ENCODE results near the gene AMBRA1. TPM values are rescaled to one million over a fixed set of nuclear protein-coding genes. Genes with fewer than 3 reads are reported as not detected.
A peak's percentile ranks its signal among the peaks of the same experiment; 100 is the strongest.

AMBRA1 gene
- polyA plus RNA-seq, 3 donors, result 24.6 to 27.7 (median 24.8) TPM

DNA sequence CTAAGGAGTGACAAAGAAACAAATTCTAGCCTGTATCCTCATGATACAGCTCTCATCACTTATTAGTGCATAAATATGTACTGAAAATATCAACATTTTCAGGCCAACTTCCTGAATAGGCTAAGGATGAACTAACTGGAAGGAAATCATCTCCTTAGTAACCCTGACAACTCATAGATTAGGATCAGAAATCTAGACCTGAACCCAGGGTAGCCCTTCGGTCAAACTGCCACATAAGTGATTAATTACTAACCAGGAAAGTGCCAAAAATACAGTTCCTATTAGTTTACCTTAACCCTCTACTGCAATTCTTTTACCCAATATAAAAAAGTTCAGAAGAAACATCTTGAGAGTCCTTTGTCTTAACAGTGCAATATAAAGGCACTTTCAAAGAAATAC, 40.0 kb downstream of the AMBRA1 start:
- no peak for DNase-seq (ENCODE audit: extremely low read depth in 1 of 11, low read depth in 9 of 11, low spot score in 4 of 11)

DNA sequence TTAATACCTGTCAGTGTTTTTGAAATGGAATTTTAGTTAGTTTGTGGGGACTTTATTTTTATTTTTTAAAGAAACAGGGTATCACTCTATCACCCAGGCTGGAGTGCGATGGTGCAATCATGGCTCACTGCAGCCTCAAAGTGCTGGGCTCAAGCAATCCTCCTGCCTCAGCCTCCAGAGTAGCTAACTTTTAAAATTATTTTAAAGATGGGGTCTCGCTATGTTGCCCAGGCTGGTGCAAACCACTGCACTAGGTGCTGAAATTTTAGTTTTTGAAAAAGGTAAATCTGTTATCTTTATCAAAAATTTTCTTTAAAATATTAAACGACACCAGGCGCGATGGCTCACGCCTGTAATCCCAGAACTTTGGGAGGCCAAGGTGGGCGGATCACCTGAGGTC, 42.6 kb downstream of the AMBRA1 start:
- DNase-seq (ENCODE audit: extremely low read depth in 1 of 11, low read depth in 9 of 11, low spot score in 4 of 11), result no peak

DNA sequence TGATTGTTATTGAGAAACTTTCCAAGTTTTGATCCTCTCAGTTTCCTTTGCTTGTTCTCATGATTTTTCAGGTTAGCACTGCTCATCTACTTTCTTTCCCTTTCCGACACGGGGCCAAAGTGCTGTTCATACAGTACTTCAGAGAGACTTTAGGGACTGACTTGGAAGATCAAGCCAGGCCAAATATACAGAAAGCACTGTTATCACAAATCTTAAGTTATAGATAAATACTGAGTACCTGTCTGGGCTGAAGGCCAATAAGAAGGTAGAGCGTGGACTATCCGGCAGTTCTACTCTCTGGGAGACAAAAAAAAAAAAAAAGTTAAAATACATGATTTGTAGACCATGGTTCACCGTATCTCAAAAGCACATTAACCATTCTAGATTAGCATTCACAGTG, 46.2 kb downstream of the AMBRA1 start:
- no peak for DNase-seq (ENCODE audit: extremely low read depth in 1 of 11, low read depth in 9 of 11, low spot score in 4 of 11)

DNA sequence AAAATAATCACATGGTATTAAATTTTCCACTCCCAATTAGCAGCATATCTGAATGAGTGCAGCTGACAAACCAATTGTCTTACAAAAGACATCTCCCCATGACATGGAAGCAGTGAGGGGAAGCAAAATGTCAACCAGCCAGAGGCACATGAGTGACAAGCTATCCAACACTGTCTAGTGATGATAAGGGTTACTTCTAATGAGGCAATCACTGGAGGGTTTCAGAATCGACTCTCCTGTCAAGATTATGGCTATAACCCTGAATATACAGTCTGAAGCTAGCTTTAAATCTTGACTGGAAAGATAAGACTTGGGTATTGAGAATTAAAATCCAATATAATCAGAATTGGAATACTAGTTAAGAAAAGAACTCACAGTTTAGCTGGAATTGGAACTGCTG, 50.3 kb downstream of the AMBRA1 start:
- DNase-seq (ENCODE audit: extremely low read depth in 1 of 11, low read depth in 9 of 11, low spot score in 4 of 11), result no peak

DNA sequence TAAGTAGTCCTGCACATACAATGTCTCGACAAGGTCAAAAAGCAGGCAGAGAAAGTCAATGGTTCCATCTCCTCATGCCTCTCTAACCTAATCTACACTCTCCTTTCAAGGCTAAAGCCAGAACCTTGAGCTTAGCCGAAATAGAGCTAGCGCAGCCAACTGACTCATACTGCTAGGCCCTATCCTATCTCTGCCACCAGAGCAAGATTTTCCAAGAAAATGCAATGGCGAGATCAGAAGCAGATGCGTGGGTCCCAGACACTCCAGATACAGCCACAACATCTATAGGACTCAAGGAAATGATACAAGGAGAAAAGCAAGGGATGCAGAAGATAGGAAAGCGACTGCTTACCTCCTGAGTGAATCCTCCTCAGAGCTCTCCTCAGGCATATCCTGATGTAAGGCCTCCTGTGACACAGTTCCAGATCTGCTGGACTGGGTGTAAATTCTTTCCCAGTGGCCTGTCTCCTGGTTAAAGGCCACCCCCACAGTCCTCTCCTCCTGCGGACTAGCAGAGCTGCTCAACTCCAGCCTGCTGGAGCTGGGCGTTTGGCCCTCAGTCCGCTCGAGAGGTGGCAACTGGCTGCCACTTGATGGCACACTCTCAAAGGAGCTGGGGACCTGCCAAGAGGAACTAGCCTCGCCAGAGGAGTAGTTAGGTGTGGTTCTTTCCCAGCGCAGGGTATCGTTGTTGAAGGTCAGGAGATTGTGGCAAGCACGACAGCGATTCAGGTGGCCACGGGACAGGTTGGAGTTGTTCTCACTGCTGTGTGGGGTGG, 52.0 kb downstream of the AMBRA1 start:
- DNase-seq (ENCODE audit: extremely low read depth in 1 of 11, low read depth in 9 of 11, low spot score in 4 of 11), result no peak

DNA sequence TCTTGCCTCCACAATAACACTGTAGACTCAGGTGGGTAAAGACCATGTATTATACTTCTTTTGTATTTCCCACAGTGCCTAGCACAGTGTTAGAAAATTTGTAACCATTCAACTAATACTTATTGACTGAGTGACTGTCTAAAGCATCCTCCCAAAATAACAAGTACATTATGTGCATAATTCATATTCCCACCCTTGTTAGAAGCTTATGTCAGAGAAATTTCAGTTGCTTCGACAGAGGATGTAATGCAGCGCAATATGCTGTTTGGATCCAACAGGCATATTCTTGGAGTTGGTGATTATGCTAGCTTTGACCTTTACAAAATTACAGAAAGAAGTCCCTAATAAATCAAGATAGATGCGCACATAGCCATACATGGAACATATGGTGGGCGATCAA, 53.0 kb downstream of the AMBRA1 start:
- DNase-seq (ENCODE audit: extremely low read depth in 1 of 11, low read depth in 9 of 11, low spot score in 4 of 11), result no peak

DNA sequence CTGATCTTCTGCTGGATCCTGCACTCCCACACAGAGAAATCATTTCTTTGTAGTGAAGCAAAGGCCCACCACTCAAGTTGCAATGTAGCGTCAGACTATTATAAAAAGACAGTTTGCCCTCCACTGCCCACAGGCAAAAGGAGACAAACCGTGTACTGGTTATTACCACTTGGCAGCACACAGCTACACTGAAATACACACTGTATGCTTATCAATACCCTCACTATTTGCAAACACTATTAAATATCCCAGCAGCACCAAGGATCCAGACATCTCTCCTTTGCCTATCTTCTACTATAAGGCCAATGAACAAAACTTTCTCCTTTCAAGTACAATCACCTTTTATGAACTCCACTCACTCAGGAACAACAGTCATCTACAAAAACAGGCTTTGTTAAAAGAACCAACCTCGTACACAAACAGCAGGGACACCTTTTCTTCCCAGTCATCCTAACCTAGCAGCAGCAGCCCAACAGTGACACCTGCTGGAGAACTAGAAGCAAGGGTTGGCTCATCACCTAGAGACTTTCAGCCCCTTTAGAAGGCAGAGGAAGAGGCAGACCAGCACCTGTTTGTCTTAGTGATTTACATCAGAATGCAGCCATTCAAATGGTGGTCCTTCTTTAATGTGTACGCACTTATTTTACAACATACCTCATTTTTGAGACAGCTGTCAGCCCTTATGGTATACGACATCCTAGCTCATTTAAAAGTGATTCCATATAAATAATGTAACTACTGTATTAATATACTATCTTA, 56.1 kb downstream of the AMBRA1 start:
- peak; percentile 53 to 88 (median 67) for DNase-seq (ENCODE audit: extremely low read depth in 1 of 11, low read depth in 9 of 11, low spot score in 4 of 11)

DNA sequence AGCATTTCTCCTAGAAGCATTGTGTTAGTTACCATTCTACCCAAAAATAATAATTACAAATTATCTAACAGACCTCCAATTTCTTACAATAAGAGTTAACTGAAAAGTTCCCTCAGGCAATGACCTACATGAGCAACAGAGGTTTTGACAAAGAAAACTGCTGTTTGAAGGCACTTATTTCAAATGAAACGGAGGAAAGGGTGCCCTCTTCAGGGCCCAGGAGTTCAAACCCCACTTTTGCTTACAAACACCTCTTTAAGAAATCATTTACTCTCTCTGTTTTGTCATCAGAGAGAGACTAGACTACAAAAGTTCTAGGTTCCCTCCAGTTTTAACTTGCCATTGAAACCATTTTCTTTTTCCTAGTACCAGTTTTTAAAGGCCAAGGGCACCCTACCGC, 56.7 kb downstream of the AMBRA1 start:
- no peak for DNase-seq (ENCODE audit: extremely low read depth in 1 of 11, low read depth in 9 of 11, low spot score in 4 of 11)

DNA sequence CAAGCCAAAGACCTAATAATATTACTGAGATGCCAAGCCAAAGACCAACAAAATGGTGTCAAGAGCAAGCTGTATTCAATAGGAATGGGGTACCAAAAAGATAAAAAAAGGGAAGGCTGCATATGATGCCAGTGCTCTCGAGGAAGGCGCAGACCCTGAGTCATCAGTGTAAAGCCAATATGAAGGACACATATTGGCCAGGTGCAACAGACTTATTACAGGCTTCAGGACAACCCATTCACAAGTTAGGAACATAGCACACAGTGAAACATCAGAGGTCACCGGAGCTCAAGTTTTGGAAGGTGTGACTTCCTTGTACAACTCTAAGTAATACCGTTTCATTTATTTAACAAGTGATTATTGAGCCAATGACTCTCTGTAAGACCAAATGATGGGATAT, 58.1 kb downstream of the AMBRA1 start:
- DNase-seq (ENCODE audit: extremely low read depth in 1 of 11, low read depth in 9 of 11, low spot score in 4 of 11), result no peak

DNA sequence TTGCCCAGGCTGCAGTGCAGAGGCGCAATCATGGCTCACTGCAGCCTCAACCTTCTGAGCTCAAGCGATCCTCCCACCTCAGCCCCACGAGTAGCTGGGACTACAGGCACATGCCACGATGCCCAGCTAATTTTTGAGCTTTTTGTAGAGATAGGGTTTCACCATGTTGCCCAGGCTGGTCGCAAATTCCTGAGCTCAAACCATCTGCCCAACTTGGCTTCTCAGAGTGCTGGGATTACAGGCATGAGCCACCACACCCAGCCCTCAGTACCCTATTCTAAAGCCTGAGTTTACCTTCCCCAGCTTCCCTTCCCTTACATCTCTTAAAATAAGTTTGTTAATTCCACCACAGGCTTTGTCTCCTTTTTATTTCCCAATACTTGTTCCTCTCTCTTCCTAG, 59.1 kb downstream of the AMBRA1 start:
- no peak for DNase-seq (ENCODE audit: extremely low read depth in 1 of 11, low read depth in 9 of 11, low spot score in 4 of 11)

DNA sequence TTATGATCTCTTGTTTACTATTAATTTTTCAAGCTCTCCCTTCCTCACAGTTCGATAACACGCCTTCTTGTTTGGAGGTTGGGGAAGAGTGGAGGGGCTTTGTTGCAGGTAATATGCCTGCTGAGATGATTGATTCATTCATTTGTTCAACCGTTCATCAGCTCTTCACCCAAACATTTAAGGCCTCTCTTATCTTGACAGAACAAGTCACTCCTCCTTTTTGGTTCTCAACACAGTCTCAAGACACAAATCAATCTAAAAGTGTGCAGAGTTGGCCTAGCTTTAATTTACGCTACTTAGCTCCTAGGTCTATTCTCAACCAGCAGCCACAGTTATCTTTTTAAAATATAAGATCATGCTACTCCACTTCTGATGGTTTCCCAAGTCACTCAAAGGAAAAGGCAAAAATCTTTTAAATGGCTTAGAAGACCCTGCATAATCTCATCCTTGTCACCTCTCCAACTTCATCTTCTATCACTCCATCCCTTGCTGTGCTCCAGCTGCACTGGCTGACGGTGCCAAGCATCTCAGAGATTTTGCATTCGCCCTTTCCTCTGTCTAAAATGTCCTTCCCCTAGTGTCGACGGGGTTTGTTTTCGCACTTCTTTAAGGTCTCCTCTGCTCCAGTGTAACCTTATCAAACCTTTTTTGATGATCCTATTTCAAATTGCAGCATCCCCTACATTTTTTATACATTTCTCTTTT, 60.3 kb downstream of the AMBRA1 start:
- DNase-seq (ENCODE audit: extremely low read depth in 1 of 11, low read depth in 9 of 11, low spot score in 4 of 11), result no peak

DNA sequence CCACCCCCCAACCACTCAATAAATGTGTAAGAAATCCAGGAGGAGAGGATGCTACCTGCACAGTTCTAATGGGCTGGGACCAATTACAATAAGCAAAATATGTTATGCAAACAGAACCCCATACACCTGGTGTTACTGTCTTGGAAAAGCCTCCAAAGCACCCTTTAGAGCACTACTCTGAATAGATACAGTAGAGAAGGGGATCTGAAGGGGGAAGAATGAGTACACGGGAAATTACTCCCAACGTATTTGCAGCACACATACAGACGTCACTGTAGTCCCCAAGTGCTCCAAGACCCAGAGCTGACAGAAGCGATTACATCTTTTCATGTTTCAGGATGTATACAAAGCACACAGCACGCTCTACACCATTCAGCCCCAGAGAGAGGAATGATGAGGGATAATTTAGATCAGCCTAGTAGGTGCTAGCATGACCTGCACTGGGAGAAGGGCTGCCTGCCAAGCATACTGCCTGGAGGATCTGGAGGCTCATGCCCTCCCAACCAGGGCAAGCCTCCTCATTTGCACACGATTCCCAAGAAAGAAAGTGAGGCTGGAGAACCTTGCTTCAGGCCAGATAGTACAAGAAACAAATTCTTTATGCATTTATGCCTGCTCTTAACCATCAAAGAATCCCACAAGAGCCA, 63.8 kb downstream of the AMBRA1 start:
- no peak for DNase-seq (ENCODE audit: extremely low read depth in 1 of 11, low read depth in 9 of 11, low spot score in 4 of 11)

DNA sequence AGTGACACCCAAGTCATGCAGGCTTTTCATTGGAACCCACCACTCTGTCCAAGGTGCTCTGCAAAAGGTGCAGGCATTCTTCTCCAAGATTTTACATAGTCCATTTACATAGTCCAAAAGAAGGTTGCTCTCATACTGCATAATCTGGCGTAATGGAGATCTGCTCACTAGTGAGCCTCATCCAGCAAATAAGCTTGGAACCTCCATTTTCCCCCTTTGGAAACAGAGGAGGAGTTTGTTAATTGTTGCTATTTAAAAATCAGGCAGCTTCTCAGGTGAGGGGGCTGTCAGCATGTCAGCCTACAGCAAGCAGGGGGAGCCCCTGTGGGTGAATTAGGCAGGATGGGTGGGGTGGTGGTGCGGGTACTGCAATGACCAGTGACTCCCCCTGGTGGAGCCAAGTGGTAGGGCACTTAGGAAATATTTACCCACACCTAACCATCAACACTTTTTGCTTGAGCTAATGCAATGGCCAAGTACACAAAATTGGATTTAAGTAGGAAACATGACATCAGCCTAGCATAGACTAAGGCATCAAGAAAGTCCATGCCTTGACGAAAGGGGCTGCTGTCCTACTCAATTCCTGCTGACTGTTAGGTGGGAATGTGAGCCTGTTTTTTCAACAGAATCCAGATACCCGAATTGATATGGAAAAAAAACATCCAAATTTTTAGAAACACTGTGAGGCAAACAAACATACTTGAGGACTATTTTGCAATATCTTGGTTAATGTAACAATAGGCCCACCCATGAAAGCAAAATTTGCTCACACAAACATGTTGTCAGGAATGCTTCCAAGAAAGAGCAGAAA, 64.5 kb downstream of the AMBRA1 start:
- peak in 8 of 11 donors; percentile 10 to 41 (median 34) for DNase-seq (ENCODE audit: extremely low read depth in 1 of 11, low read depth in 9 of 11, low spot score in 4 of 11)

DNA sequence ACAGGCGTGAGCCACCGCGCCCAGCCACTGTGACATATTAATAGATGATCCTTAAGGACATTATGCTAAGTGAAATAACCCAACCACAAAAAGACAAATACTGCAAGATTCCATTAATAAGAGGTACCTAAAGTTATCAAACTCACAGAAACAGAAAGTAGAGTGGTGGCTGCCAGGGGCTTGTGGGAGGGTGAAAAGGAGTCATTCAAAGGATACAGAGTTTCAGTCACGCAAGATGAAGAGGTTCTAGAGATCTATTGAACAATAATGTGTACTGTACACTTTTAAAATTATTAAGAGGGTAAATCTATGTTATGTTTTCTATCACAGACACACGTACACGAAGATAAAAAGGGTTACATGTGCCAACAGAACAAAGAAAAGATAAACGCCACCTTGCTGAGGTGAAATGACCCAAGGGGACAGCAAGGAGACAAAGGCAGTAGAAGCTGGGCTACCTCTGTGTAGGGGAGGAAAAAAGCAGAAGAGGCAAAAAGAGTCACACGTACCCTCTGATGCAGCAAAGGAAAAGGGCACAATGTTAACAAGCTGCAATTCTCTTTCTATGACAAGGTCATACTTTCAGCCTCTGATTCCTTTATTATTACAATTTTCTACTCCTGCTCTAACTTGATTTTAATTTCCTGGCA, 65.3 kb downstream of the AMBRA1 start:
- DNase-seq (ENCODE audit: extremely low read depth in 1 of 11, low read depth in 9 of 11, low spot score in 4 of 11), result no peak

DNA sequence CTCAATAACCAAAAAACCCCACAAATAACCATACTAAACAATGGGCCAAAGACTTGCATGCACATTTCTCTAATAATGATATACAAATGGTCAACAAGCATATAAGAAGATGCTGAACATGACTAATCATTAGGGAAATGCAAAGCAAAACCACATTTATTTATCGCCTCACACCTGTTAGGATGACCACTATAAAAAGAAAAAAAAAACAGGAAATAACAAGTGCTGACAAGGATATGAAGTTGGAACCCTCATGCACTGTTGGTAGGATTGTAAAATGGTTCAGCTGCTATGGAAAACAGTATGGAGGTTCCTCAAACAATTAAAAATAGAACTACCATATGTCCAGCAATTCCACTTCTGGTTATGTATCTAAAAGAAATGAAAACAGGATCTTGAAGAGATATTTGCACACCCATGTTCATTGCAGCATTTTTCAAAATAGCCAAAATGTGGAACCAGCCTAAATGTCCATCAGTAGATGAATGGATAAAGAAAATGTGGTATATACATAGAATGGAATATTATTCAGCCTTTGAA, 66.2 kb downstream of the AMBRA1 start:
- DNase-seq (ENCODE audit: extremely low read depth in 1 of 11, low read depth in 9 of 11, low spot score in 4 of 11), result no peak

DNA sequence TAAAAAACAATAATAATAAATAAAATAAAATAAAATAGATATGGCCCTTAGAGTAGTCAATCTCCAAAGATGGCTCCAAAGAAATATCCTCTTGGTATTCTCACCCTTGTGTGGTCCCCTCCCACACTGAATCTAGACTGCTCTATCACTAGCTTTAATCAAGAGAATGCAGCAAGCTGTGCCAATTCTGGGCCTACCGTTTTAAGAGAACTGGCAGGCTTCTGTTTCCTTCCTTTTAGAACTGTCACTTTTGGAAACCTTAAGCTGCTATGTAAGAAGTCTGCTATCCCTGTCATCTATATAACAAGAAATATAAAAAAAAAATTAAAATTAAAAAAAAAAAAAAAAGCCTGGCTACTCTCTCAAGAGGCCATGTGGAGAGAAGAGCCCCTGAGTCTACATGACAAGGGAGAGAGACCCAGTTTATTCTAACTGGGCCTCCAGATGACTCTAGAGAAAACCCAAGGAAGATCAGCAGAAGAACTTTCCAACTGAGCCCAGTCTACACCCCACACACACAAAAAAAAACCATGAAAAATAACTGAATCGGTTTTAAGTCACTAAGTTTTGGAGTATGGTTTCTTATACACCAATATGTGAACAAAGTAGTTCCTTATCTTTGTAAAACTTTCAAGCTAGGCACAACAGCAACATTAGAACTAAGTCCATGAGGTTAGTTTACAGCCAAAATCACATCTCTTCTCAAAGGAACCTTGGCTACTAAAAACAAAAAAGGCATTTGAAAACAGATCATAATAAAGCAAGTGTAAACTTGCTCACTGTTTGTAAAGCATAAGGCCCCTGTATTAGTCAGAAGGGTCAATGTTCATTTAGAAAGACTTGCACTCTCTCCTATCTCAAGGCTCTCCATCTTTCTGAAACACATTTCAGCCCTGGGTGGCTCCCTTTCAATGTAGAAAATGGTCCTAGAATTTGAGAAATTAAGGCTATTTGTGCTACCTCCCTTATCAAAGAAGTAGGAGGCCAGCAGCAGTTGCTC, 67.3 kb downstream of the AMBRA1 start:
- no peak for DNase-seq (ENCODE audit: extremely low read depth in 1 of 11, low read depth in 9 of 11, low spot score in 4 of 11)
